Measurements from ENCODE around the gene LRBA. TPM values are rescaled to one million over a fixed set of nuclear protein-coding genes. Genes with fewer than 3 reads are reported as not detected.

The LRBA gene
- total RNA-seq, 1 donor from 2014 or later, result 46.2 TPM

- no peak for ATAC-seq
- no peaks in the 10 kb centered on the region for H3K4me1 ChIP-seq
- no peaks in the 10 kb centered on the region for H3K27me3 ChIP-seq (ENCODE audit: low read depth)
- TF ChIP-seq, protein P1, sequence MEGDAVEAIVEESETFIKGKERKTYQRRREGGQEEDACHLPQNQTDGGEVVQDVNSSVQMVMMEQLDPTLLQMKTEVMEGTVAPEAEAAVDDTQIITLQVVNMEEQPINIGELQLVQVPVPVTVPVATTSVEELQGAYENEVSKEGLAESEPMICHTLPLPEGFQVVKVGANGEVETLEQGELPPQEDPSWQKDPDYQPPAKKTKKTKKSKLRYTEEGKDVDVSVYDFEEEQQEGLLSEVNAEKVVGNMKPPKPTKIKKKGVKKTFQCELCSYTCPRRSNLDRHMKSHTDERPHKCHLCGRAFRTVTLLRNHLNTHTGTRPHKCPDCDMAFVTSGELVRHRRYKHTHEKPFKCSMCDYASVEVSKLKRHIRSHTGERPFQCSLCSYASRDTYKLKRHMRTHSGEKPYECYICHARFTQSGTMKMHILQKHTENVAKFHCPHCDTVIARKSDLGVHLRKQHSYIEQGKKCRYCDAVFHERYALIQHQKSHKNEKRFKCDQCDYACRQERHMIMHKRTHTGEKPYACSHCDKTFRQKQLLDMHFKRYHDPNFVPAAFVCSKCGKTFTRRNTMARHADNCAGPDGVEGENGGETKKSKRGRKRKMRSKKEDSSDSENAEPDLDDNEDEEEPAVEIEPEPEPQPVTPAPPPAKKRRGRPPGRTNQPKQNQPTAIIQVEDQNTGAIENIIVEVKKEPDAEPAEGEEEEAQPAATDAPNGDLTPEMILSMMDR (IDR thresholded peaks at IDR 0.05), result no peak
- H3K4me3 ChIP-seq, result no peak overlapping the region
- H3K27ac ChIP-seq, result no peak overlapping the region
- no peak for DNase-seq
- no peaks in the 10 kb centered on the region for H3K9me3 ChIP-seq
- intact Hi-C loops (cut with DNase I), result no loop called here
- no peaks in the 10 kb centered on the region for H3K36me3 ChIP-seq
These were observed 396.0 kb downstream of the LRBA start for GRCh38 chr4:150619042-150619441.

GRCh38 chr4:150609131-150609530 lies 406.0 kb downstream of the LRBA start:
- no peak for ATAC-seq
- intact Hi-C loops (cut with DNase I), result no loop called here
- Histone ChIP-seq H3K4me1 (no peaks in the 10 kb centered on the region), H3K9me3 (no peaks in the 10 kb centered on the region), H3K4me3 (no peak overlapping the region), H3K27me3 (ENCODE audit: low read depth) (no peaks in the 10 kb centered on the region), H3K27ac (no peak overlapping the region), H3K36me3 (no peaks in the 10 kb centered on the region)
- DNase-seq, result no peak
- TF ChIP-seq, protein P1 (IDR thresholded peaks at IDR 0.05), result no peak

DNA sequence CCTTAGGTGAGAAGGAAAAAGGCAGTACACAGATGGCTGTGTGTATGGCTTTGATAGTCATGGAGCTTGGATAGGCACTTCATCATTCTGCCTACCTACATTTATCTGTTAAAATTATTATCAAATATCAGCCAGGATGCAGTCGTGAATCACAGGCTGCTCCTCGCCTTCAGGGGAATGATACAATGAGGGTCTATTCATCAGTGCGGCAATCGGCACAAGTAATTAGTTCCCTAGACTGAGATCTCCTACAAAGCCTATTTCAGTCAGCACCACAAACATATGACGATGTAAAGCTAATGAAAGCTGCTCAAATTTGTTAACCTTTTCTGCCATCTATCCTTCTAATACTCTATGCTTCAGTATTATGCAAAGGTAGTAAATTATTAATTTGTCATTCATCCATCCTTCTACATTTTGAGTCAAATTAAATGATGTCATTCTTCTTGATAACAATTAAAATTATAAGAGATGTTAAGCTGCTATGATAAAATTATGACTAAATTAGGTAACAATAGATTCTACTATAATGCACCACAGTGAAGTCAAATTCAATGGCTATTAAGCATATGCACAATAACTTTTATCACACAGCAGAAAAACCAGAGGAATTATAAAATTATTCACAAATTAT lies 414.2 kb downstream of the LRBA start:
- ATAC-seq, result no peak
- no peak overlapping the region for H3K4me3 ChIP-seq
- TF ChIP-seq, protein P1 (IDR thresholded peaks at IDR 0.05), result no peak
- no peaks in the 10 kb centered on the region for H3K9me3 ChIP-seq
- DNase-seq, result no peak
- H3K27me3 ChIP-seq (ENCODE audit: low read depth), result no peaks in the 10 kb centered on the region
- intact Hi-C loops (cut with DNase I), result no loop called here
- H3K36me3 ChIP-seq, result peaks cover 14% of the 10 kb centered on the region
- no peaks in the 10 kb centered on the region for H3K4me1 ChIP-seq
- no peak overlapping the region for H3K27ac ChIP-seq

DNA sequence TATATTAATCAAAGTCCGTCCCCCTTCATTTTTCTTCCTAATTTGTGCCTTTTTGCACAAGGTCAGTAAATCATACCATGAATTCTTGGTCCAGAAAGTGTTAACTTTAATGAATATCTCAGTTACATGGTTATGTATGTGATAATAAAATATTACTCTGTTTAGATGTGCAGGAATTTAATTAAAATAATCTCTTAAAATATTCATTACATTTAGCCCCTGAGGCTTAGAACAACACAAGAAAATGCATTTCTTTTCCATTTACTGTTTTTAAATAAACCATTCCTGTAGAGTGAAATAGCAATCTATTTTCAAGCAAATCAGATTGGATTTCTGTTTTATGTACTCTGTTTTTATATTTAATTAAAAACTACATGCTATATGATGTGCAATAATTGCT lies 415.5 kb downstream of the LRBA start:
- Histone ChIP-seq H3K27ac (no peak overlapping the region), H3K9me3 (no peaks in the 10 kb centered on the region), H3K27me3 (ENCODE audit: low read depth) (no peaks in the 10 kb centered on the region), H3K4me1 (no peaks in the 10 kb centered on the region), H3K4me3 (no peak overlapping the region), H3K36me3 (peaks cover 14% of the 10 kb centered on the region)
- intact Hi-C loops (cut with DNase I), result no loop called here
- ATAC-seq, result no peak
- no peak for DNase-seq
- TF ChIP-seq, protein P1 (IDR thresholded peaks at IDR 0.05), result no peak

DNA sequence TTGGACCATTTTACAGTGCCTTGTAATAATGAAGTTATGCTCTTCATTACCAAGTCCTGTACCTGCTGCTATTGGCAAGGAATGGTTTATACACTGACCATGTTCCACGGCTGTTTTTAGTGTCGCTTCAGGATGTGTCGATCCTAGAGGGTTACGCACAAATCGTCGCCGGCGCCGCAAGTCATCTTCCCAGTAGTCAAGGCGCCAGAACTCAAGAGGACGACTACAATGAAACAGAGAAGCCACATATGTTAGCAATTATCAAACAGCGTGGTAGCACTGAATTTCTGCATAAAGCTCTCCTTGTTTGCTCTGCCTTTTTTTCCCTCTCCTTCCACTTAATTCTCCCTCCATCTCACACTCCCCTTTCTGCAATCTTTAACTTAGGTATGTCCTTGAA lies 416.2 kb downstream of the LRBA start:
- TF ChIP-seq, protein P1 (IDR thresholded peaks at IDR 0.05), result no peak
- H3K27ac ChIP-seq, result no peak overlapping the region
- no peaks in the 10 kb centered on the region for H3K4me1 ChIP-seq
- no peaks in the 10 kb centered on the region for H3K9me3 ChIP-seq
- ATAC-seq (no peak), DNase-seq (no peak)
- peaks cover 14% of the 10 kb centered on the region for H3K36me3 ChIP-seq
- H3K4me3 ChIP-seq, result no peak overlapping the region
- intact Hi-C loops (cut with DNase I), result no loop called here
- no peaks in the 10 kb centered on the region for H3K27me3 ChIP-seq (ENCODE audit: low read depth)

All from lower lobe of right lung (tissue), 2 donors.